Upper lobe of right lung (tissue), 1 donor: ENCODE measurements around the gene SLC19A1. TPM values are rescaled to one million over a fixed set of nuclear protein-coding genes. Genes with fewer than 3 reads are reported as not detected.

Source experiments
- ATAC-seq: fragments of 200-7000 bp; cut with Tn5 transposase; one replicate; pipeline ENCODE4 v1.9.1; 2020; ENCODE audit warnings: mild to moderate bottlenecking, moderate library complexity
- DNase-seq: peaks from one replicate; pipeline ENCODE4 v3.0.0-alpha.2; 2020
- H3K27ac ChIP-seq: fragments of 200-600 bp; one replicate; pipeline ENCODE4 v1.8.0; 2022
- H3K27me3 ChIP-seq: fragments of 200-600 bp; one replicate; pipeline ENCODE4 v1.8.0; 2022; ENCODE audit warnings: mild to moderate bottlenecking
- H3K36me3 ChIP-seq: fragments of 200-600 bp; one replicate; pipeline ENCODE4 v1.8.0; 2022
- H3K4me1 ChIP-seq: fragments of 200-600 bp; one replicate; pipeline ENCODE4 v1.8.0; 2022
- H3K4me3 ChIP-seq: fragments of 200-600 bp; one replicate; pipeline ENCODE4 v1.8.0; 2022; ENCODE audit warnings: mild to moderate bottlenecking
- H3K9me3 ChIP-seq: fragments of 200-600 bp; one replicate; pipeline ENCODE4 v1.8.0; 2022
- intact Hi-C: fragments of 100-400 bp; cut with DNase I; formaldehyde crosslinking; loops from one replicate; pipeline ENCODE4 v1.11.0; 2022
- total RNA-seq: library from RNA; stranded (reverse); fragmentation: NEBNext Ultra II Directional; extraction: Animal tissue kit (Norgen Biotek cat#: 25700); gene quantifications from one replicate; pipeline ENCODE4 v1.2.1, GENCODE V29; 2021
- TF ChIP-seq, protein P1 (sequence below): fragments of 200-600 bp; IDR thresholded peaks from one replicate; pipeline ENCODE4 v1.8.0; 2022; ENCODE audit warnings: antibody characterized with exemption
- donor health status: DM: no; HTN: yes; CAD: no; lungs with severe emphysema.

The SLC19A1 gene
- total RNA-seq, 1 donor from 2014 or later, result 39.3 TPM

DNA sequence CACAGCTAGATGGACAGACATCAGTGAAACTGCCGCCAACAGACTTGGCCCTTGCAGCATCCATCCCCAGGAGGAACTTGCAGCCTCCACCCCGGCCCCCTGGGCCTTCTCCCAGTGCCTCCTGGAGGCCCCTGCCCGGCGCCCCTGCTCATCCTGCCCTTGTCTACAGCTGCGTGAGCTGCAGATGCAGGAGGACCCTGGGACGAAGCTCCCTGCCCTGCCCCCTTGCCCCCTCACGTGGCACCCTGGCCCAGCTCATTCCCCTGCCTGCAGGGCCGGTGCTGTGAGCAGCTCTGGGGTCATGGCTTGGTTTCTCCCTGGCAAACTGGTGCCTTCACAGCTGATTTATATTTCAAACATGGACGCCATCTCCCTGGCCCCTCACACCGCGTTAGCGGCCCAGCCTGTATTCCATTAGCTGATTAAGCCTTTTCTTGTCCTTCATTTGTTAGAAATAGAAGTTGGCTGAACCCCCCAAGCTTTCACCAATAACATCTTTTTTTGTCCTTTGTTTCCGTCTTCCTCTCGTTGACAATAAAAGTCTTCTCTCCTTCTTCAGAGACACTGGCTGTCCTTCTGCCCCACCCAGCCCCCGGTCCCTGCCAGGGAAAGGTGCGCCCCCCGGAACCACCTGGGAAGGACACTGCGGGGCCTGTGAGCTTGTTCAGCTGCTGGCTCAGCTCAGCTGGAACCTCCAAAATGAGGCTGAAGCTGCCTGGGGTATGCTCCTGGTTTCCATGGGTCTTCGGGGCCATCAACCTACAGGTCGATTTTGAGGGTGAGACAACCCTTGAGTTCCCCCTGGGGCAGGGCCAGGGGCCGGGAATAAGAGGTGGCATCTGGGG is 34.0 kb upstream of the SLC19A1 start:
- Histone ChIP-seq H3K4me1 (no peaks in the 10 kb centered on the region), H3K27ac (no peak overlapping the region), H3K9me3 (no peaks in the 10 kb centered on the region), H3K27me3 (peaks cover 8% of the 10 kb centered on the region), H3K36me3 (no peaks in the 10 kb centered on the region), H3K4me3 (no peak overlapping the region)
- ATAC-seq (no peak), DNase-seq (peak; percentile 62)
- TF ChIP-seq, protein P1, sequence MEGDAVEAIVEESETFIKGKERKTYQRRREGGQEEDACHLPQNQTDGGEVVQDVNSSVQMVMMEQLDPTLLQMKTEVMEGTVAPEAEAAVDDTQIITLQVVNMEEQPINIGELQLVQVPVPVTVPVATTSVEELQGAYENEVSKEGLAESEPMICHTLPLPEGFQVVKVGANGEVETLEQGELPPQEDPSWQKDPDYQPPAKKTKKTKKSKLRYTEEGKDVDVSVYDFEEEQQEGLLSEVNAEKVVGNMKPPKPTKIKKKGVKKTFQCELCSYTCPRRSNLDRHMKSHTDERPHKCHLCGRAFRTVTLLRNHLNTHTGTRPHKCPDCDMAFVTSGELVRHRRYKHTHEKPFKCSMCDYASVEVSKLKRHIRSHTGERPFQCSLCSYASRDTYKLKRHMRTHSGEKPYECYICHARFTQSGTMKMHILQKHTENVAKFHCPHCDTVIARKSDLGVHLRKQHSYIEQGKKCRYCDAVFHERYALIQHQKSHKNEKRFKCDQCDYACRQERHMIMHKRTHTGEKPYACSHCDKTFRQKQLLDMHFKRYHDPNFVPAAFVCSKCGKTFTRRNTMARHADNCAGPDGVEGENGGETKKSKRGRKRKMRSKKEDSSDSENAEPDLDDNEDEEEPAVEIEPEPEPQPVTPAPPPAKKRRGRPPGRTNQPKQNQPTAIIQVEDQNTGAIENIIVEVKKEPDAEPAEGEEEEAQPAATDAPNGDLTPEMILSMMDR, result no peak
- intact Hi-C loops, result no loop called here

DNA sequence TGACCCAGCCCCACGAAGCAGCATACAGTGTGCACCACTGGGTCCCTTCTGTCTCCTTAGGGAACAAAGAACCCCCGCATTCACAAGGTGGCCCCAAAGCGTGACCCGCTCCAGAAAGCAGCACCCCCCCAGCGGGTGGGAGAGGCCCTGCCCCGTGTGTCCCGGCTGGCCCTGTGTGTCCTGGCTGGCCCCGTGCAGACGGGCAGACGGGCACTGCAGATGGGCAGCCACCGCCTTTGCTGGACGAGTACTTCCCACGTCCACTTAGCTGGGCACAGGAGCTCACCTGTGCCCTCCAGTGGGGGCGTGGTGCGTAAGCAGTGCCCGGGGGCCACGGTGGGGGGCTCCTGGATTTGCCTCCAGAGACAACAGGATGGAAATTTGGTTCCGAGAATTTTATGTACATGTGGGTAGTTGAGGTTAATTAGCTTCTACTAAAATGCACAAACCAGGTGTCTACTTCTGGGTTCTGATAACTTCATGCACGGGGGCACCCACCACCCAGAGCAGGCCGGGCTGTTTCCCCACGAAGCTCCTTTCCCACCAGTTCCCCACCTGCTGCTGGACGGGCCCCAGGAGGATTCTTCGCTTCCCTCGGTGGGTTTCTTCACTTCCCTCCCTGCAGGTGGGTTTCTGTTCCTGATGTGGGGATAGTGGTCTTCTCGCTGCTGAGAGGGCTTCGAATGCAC is 33.2 kb upstream of the SLC19A1 start:
- Histone ChIP-seq H3K36me3 (no peaks in the 10 kb centered on the region), H3K27ac (no peak overlapping the region), H3K27me3 (peaks cover 8% of the 10 kb centered on the region), H3K9me3 (no peaks in the 10 kb centered on the region), H3K4me1 (no peaks in the 10 kb centered on the region), H3K4me3 (no peak overlapping the region)
- ATAC-seq (no peak), DNase-seq (peak; percentile 53)
- intact Hi-C loops, result no loop called here
- TF ChIP-seq, protein P1, result no peak

DNA sequence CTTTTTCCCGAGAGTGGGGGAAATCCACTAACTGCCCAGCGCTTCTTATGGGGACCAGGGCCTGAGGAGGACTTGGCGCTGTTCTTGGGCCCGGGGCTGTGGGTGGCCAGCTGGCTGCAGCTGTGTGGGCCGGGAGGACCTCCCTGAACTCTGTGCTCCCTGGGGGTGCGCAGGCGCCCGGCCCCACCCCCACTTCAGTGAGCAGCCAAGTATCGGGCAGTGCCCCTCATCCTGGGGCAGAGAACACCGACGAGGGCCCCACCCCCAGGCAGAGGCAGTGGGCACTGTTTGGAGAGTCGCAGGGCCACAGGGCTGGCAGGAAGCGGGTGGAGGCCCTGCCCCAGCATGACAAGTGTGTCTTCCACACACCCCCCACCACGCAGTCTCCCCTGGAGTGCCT is 32.5 kb upstream of the SLC19A1 start:
- Histone ChIP-seq H3K9me3 (no peaks in the 10 kb centered on the region), H3K27me3 (peaks cover 8% of the 10 kb centered on the region), H3K27ac (no peak overlapping the region), H3K36me3 (no peaks in the 10 kb centered on the region), H3K4me3 (no peak overlapping the region), H3K4me1 (no peaks in the 10 kb centered on the region)
- DNase-seq (peak; percentile 54), ATAC-seq (no peak)
- TF ChIP-seq, protein P1, result no peak
- intact Hi-C loops, result no loop called here

DNA sequence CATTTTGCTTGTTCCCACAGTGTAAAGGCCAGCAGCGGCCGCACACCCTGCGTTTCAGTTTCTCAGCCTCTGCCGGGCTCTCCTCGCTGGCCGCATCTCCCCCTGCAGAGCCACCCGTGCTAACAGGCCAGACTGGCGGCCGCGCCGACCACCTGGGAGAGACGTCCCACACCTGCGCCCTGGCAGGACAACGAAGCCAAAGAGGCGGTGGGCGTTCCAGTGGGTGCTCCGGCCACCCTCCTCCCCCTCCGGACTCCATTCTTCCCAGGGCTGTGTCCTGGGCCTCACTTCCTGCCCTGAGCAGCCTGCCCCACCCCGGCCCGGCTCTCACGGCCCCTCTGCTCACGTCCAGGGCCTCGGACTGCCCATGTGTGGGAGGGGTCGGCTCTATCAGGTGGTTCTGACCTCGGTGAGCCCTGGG is 31.9 kb upstream of the SLC19A1 start:
- H3K4me3 ChIP-seq, result no peak overlapping the region
- ATAC-seq, result no peak
- peaks cover 8% of the 10 kb centered on the region for H3K27me3 ChIP-seq
- no peak overlapping the region for H3K27ac ChIP-seq
- TF ChIP-seq, protein P1, result no peak
- H3K4me1 ChIP-seq, result no peaks in the 10 kb centered on the region
- intact Hi-C loops, result no loop called here
- peak; percentile 59 for DNase-seq
- no peaks in the 10 kb centered on the region for H3K36me3 ChIP-seq
- H3K9me3 ChIP-seq, result no peaks in the 10 kb centered on the region

DNA sequence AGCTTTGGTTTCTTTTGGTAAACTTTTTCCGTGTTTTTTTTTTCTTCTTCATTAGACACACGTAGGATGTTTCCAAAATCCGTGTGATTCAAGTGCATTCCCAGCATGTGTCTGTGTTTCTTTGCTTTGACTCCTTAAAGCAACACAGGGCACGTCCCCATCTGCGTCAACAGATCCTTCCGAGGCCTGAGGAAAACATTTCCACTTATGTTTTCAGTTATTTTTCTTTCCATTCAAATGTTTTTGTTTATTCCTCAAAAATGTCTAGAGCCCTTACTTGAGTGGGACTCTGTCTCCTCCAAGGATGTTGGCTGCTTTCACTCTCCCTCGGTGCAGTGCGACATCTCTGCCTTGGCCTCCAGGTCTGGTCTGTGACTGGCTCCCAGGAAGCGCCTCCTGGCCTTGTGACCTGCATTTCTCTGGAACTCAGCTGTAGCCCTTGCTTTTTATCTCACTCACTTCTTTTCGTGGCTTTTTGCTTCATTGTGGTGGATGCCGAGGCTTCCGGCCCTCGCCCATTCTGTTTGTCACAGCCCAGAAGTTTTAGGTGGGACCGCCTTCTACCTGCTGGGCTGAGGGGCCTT is 31.3 kb upstream of the SLC19A1 start:
- Histone ChIP-seq H3K9me3 (no peaks in the 10 kb centered on the region), H3K4me1 (no peaks in the 10 kb centered on the region), H3K27me3 (peaks cover 8% of the 10 kb centered on the region), H3K27ac (no peak overlapping the region), H3K4me3 (no peak overlapping the region), H3K36me3 (no peaks in the 10 kb centered on the region)
- TF ChIP-seq, protein P1, result no peak
- intact Hi-C loops, result no loop called here
- DNase-seq, result peak; percentile 45
- ATAC-seq, result no peak
